Left lobe of liver (tissue), 2 donors: ENCODE data around the gene PALM3. TPM values are rescaled to one million over a fixed set of nuclear protein-coding genes. Genes with fewer than 3 reads are reported as not detected.

Experiments used
- ATAC-seq: fragments of 200-7000 bp; cut with Tn5 transposase; one replicate; pipeline ENCODE4 v1.9.1; 2020; ENCODE audit warnings: mild to moderate bottlenecking, moderate library complexity
- DNase-seq: peaks from one replicate; pipeline ENCODE4 v3.0.0-alpha.2; 2020; ENCODE audit warnings: low spot score
- total RNA-seq: library from RNA; stranded (reverse); gene quantifications from one replicate; pipeline ENCODE4 v1.2.1, GENCODE V29; 2021
- donor health status: DM: no; HTN: no; CAD: no; lungs with moderate emphysema.
- donor health status: DM: no; HTN: yes; CAD: no.

Gene PALM3
- total RNA-seq, 1 donor from 2014 or later = 42.7 TPM

DNA sequence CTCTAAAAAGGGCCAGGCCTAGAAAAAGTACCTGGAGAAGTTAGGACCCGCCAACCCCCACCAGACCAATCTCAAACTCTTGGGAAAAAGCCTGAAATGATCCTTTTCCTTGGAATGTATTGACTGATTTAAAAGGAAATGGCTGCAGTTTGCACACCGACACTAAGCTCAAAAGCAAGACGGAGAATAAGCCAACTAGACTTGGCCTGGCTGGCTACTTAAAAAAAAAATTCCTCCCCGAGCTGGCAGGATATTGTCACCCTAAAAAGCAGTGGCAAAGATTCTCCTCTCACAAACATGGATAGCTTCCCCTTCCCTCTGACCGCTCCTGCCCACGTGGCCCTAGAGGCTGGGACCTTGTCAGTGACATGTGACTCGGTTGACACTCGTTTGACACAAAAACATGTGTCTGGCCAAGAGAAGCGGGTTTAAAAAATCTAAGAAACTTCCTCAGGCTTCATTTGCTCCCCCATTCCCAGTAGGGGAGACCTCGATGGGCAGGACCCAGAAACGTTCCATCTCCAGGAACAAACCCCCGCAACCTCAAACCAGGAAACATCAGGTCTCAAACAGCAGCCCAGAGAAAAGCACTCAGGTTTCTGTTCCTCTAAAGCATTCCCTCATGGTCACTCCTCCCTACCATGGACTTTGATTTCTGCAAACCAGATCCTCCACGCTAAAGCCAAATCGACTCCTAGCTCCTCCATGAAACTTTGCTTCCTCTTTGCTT is 57.1 kb downstream of the PALM3 start:
- DNase-seq = peak; percentile 82
- ATAC-seq = peak; percentile 42

Other genes with a start within 250 kb of the PALM3 start
- gene NANOS3, start 184.9 kb downstream of the PALM3 start, total RNA-seq = not detected
- gene BRME1, start 156.0 kb downstream of the PALM3 start, total RNA-seq = 1.3 TPM
- gene CC2D1A, start 155.9 kb downstream of the PALM3 start, total RNA-seq = 24.9 TPM
- not detected for gene PODNL1, start 123.7 kb downstream of the PALM3 start, total RNA-seq
- 11.4 TPM for gene DCAF15, start 109.6 kb downstream of the PALM3 start, total RNA-seq
- 7.0 TPM for gene RFX1, start 55.8 kb downstream of the PALM3 start, total RNA-seq
- not detected for gene RLN3, start 33.9 kb downstream of the PALM3 start, total RNA-seq
- 1.4 TPM for gene IL27RA, start 30.3 kb downstream of the PALM3 start, total RNA-seq
- 15.2 TPM for gene MISP3, start 10.7 kb upstream of the PALM3 start, total RNA-seq
- gene C19orf67, start 23.7 kb upstream of the PALM3 start, total RNA-seq = not detected
- 19.1 TPM for gene SAMD1, start 28.7 kb upstream of the PALM3 start, total RNA-seq
- 78.4 TPM for gene PRKACA, start 55.7 kb upstream of the PALM3 start, total RNA-seq
- gene ASF1B, start 74.5 kb upstream of the PALM3 start, total RNA-seq = 0.45 TPM
- 1.3 TPM for gene ADGRL1, start 144.1 kb upstream of the PALM3 start, total RNA-seq